Measurements from ENCODE around the gene MARK2.
A peak's percentile ranks its signal among the peaks of the same experiment; 100 is the strongest.
"Not testable (repeated sequence)": the region's sequence is repeated elsewhere in the genome, so short reads cannot be mapped to it uniquely, and the experiment has no call there.

Gene MARK2

DNA sequence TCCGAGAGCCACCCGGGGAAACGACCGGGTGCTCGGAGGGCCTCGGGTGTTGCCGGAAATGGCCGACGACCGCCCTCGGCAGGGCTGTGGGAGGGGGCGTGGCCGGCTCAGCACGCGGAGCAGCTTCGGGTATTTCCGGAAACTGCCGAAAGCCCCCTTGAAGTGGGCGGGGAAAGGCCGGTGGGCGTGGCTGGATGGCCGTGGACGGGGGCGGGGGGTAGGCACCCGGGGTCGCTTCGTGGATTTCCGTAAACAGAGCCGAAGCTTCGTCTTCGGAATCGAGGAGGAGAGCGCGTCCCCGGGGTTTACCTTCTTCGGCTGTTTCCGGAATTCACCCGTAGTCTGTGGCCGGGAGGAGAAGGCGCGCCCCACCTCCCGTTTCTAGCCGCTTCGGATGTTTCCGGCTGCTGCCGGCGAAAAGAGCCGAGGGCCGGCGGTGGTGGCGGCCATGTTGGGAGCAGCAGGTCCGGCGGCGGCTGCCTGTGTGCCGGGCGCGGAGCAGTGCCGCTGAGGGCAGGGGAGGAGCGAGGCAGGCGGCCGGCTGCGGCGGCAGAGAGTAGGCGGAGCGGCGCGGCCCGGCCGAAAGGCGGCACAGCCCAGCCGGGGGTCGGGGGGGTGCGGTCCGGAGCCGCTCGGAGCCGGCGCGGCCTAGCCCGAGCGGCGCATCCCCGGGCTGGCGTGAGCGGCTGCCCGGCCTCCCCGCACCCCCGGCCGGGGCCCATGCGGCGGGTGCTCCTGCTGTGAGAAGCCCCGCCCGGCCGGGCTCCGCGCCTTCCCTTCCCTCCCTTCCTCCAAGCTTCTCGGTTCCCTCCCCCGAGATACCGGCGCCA is at the start of gene MARK2:
Gene MARK2, plus strand, starts transcription at position 433 of the 830 bp plus-strand sequence. Its CDS starts 397 bp downstream, at position 830.
- peak; percentile 98 for DNase-seq

DNA sequence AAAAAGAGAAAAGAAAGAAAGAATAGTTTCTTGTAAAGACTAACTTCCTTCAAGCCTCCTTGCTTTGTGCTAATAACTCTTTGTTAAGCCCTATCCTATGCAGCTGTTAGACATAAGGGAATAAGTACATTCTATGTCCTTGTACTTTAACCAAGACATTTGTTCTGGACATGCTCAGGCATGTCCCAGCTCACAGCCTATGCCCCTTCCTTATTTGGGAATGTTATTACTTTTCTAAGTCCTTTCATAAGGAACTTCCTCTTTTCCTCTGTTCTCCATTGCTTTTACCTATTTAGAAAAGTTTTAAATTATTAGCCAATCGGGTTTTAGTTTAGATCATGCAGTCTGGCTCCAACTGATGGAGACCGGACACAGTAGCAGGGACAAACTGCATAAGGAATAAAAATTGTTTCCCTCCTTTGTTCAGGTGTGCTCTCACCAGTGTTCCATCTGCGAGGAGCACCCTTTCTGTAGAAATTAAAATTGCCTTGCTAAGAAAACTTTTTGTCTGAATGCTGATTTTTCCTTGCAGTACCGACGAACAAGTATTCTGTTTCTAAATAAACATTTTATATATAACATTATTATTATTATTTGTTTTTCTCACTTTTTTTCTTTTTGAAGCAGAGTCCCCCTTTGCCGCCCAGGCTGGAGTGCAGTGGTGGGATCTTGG is 47.3 kb upstream of the MARK2 start:
- DNase-seq = no peak

DNA sequence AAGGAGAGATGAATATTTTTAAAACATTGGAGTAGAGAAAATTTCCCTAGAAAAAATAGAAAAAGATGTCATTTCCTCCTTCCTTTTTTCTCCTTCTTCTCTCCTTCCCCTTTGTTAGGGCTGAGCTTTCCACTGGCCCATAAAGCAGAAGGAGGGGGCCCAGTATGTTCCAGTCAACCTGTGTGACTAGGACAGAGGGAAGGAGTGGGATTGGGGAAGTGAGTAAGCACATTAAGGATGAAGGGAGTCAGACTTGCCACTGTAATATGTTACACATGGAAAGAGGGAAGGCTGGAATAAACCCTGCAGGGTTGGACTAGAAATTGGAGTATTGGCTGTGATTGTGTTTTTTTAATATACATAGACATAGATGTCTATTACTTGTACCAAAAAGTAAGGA is 45.7 kb upstream of the MARK2 start:
- no peak for DNase-seq

DNA sequence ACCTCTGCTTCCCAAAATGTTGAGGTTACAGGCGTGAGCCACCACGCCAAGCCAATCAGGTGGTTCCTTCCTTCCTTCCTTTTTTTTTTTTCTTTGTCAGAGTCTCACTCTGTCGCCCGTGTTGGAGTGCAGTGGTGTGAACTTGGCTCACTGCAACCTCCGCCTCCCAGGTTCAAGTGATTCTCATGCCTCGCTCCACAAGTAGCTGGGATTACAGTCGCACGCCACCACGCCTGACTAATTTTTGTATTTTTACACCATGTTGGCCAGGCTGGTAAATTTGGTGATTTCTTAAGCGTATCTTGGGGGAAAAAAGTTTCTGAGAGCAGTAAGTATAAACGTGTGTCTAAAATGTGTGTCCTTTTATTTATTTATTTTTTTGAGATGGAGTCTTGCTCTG is 43.8 kb upstream of the MARK2 start:
- DNase-seq = no peak

DNA sequence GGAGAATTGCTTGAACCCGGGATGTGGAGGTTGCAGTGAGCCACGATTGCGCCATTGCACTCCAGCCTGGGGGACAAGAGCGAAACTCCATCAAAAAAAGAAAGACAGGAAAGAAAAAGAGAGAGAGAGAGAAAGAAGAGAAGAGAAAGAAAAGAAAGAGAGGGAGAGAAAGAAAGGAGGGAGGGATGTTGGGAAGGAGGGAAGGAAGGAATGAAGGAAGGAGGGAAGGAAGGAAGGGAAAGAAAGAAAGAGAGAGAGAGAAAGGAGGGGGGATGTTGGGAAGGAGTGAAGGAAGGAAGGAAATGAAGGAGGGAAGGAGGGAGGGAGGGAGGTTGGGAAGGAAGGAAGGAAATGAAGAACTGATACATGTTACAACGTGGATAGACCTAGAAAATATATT is 38.0 kb upstream of the MARK2 start:
- DNase-seq = no peak

DNA sequence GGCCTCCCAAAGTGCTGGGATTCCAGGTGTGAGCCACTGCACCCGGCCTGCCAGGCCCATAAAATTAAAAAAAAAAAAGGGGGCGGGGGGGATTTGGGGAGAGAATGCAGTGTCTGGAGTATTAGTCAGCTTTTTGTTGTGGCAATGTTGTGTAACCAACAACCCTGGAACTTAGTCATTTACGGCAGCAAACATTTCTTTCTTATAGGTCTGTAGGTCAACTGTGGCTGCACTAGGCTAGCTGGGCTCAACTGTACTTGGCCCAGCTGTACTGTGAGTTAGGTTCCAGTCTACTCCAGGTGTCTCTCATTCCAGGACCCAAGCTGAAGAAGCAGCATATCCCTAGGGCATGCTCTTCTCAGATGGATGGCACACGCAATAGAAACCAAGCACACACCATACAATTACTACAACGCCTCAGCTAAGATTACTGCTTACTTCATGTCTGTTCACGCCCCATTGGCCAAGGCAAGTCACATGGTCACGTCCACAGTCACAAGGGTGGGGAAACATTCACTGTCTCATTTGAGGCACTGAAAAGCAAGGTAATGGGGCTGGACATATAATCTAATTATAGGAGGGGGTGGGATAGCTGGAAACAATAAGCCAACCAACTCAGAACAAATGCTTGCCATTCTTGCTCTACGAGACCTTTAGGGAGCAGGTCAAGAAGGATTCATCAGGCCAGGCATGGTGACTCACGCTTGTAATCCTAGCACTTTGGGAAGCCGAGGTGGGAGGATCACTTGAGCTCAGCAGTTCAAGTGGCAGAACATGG is 36.1 kb upstream of the MARK2 start:
- no peak for DNase-seq

DNA sequence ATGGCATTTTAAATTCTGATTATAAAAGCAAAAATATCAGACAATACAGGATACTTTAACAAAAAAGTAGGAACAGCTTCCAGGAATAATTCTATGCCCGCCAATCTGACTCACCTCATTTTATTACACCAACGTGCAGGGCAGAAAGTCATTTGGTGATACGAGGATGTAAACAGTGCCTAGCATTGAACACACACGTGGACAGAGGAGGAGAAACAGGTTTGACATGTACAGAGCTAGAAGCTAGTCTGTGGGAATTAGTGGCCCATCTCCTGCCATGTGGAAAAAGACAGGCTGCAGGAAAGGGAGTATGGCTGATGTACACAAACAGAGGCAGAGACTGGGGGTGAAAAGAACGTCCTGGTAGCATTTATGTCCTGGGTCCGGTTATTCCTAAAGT is 34.7 kb upstream of the MARK2 start:
- DNase-seq = no peak

DNA sequence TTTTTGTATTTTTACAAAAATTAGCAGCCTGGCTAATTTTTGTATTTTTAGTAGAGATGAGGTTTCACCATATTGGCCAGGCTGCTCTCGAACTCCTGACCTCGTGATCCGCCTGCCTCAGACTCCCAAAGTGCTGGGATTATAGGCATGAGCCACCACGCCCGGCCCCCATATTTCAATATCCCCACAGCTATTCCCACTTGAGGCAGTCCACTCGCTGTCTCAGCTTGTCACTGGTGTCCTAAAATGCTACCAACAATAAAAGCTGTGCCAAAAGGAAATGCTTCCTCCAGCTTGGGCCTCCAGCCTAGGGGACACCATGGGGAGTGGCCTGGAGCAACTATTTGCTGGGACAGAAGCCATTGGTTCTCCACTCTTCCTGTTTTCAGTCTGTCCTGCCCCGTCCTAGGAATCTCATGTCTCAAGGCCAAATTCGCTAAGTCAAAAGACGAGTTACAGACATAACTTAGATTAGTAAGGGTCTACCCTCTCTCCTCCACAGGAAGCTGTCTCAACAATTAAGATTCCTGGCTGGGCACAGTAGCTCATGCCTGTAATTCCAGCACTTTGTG is 33.0 kb upstream of the MARK2 start:
- DNase-seq = no peak

DNA sequence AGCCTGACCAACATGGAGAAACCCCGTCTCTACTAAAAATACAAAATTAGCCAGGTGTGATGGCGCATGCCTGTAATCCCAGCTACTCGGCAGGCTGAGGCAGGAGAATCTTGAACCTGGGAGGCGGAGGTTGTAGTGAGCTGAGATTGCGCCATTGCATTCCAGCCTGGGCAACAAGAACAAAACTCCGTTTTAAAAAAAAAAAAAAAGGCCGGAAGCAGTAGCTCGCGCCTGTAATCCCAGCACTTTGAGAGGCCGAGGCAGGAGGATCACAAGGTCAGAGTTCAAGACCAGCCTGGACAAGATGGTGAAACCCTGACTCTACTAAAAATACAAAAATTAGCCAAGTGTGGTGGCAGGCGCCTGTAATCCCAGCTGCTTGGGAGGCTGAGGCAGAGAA is 28.5 kb upstream of the MARK2 start:
- DNase-seq = not testable (repeated sequence)

DNA sequence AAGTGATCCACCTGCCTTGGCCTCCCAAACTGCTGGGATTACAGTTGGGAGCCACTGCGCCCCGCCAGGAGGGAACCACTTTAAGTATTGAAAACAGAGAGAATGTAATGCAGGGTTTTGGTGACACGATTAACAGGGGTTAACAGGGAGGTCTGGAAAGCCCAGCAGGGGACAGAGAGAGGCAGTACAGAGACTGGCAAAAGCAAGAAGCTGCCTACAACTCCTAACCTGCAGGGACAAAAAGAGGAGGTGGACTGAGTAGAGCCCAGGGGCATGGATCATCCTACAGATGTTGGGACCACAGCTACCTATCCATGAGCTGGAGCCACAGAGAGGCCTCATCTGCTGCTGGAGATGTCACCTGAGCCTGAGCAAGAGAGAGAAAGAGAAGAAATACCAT is 27.4 kb upstream of the MARK2 start:
- no peak for DNase-seq

DNA sequence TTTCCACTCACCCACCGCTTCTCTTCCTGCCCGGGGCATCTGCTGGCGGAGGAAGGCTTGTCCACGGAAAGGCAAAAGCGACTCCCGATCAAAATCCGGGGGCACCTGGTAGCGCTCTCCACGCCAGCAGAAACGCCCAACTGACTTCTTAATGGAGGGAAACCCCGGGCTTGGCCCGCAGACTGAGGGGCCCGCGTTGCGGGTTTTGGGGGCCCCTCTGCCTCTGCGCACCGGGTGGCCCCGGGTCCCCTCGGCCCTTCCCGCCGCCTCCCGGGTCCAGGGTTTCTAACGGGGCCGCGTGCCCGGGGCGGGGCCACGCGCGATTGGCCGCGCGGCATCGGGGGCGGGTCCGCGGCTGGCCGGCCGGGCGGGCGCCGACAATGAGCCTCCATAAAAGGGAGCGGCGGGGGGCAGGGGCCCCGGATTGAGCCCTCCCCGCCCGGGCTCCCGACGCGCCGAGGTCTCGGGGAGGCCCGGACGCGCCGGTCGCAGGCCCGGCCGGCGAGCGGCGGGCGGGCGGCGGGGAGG is 25.8 kb upstream of the MARK2 start, which contains the start of gene SPINDOC:
Gene SPINDOC, plus strand, starts transcription at position 422 of the 528 bp plus-strand sequence. CDS start 231 bp downstream, outside the sequence.
- peak; percentile 73 for DNase-seq

DNA sequence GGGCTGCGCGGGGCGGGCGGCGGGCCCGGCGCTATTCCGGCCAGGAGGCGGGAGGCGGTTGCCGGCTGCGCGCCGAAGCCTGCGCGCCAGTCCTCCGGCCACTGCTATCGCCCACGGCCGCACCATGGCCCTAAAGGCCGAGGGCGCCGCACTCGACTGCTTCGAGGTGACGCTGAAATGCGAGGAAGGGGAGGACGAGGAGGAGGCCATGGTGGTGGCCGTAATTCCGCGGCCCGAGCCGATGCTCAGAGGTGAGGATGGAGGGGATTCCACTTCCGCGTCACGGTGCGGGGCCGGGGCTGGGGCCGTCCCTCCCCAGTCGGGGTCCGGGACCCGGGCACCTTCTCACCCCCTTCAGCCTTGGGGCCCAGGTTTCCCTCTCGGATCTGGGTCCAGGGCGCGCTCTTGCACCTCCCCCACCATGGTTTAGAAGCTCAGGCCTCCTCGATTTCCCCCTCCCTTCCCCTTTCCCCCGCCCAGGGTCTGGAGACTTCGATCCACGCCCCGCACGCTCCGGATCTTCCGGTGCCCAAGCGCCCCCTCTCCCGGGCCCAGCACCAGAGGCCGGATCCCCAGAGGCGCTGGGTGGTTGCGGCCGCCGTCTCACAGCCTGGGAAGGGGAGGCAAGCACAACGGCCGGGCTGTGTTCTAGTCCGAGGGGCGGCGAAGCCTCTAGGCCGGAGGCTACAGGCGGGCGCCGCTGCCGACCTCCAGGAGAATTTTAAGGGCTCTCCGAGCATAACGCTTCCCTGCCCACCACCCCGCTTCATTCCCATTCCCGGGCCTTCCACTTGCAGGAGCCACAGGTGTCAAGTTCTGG is 25.1 kb upstream of the MARK2 start:
- DNase-seq = peak; percentile 31

DNA sequence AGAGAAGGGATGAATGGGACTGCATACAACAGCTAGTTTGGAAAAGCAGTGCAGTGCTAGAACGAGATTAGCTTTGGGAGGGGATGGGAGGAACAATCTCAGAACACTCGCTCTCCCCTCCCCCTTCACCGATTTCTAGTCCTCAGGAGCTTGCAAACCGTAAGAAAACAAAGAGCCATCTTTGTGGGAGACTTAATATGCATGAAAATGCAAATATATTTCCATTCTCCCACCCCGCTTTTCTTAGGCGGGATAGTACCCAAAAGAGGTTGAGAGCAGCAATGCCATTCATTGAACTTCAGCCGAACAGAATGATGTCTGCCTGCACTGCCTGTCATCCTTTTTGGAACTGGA is 24.6 kb upstream of the MARK2 start:
- no peak for DNase-seq

DNA sequence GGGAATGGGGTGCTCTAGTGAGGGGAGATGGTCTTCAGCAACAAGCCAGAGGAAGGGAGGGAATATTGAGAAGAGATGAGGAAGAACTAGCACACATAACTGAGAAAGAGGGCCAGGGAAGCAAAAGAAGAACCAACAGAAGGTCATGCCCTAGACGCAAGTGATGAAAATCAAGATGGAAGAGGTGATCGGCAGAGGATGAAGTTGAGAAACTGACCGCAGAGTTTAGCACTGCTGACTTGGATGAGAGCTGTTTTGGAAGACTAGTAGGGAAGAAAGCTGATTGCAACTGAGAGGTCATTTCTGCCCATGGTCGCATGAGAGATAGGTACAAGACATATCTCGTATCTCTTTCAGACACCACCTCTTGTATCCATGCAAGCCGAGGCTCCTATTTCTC is 22.7 kb upstream of the MARK2 start:
- DNase-seq = no peak

DNA sequence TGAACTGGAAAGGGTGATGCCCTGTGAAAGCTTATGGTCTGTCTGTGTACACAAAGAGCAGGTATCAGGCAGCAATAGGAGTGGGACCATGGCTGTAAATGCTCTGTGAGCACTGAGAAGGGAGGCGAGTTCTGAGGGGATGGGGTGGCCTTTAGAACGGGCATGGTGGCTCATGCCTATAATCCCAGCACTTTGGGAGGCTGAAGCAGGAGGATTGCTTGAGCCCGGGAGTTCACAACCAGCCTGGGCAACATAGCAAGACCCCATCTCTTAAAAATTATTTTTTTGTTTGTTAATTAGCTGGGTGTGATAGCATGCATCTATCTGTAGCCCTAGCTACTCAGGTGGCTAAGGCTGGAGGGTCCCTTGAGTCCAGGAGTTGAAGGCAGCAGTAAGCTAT is 22.2 kb upstream of the MARK2 start:
- no peak for DNase-seq

DNA sequence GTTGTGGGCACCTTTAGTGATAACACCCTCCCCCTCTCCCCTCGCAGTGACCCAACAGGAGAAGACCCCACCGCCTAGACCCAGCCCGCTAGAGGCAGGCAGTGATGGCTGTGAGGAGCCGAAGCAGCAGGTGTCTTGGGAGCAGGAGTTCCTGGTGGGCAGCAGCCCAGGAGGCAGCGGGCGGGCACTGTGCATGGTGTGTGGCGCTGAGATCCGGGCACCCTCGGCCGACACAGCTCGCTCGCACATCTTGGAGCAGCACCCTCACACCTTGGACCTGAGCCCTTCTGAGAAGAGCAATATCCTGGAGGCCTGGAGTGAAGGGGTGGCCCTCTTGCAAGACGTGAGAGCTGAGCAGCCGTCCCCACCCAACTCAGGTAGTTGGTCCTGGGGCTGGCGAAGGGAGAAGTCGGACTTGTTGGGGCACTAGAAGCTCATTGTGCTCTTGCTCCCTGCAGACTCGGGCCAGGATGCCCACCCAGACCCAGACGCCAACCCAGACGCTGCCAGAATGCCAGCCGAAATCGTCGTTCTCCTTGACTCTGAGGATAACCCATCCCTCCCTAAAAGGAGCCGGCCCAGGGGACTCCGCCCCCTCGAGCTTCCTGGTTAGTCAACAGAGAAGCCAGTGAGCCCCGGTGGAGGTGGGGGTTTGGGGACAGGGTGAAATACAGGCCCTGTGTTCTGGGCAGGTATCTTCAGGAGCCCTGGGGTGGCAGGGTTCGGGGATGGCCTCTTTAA is 21.0 kb upstream of the MARK2 start:
- DNase-seq = no peak

DNA sequence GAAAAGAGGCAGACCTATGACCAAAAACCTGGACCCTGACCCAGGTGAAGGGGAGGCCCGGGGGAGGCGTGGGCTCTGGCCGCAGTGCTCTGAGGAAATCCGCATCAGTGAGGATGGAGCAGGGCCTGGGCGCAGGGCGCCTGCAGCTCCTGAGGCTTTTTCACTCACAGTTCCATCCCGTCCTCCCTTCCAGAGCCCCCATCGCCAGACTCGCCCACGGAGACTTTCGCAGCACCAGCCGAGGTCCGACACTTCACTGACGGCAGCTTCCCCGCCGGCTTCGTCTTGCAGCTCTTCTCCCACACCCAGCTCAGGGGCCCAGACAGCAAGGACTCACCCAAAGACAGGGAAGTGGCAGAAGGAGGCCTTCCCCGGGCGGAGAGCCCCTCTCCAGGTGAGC is 20.3 kb upstream of the MARK2 start:
- no peak for DNase-seq

DNA sequence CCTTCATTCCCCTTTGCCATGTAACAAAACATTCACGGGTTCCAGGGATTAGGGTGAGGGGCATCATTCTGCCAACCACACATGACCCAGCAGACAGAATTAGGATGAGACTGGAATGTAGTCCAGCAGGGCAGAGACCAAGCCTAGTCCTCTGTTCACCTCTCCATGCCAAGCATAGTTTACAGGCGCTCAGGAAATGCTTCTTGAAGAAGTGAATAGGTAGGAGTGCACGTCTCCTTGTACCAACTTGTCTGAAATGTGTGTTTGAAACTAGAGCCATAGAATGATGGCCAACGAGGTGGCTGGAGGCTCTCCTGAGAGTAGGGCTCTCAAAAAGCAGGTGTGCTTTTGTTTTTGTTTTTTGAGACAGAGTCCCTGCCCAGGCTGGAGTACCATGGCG is 17.5 kb upstream of the MARK2 start:
- no peak for DNase-seq

DNA sequence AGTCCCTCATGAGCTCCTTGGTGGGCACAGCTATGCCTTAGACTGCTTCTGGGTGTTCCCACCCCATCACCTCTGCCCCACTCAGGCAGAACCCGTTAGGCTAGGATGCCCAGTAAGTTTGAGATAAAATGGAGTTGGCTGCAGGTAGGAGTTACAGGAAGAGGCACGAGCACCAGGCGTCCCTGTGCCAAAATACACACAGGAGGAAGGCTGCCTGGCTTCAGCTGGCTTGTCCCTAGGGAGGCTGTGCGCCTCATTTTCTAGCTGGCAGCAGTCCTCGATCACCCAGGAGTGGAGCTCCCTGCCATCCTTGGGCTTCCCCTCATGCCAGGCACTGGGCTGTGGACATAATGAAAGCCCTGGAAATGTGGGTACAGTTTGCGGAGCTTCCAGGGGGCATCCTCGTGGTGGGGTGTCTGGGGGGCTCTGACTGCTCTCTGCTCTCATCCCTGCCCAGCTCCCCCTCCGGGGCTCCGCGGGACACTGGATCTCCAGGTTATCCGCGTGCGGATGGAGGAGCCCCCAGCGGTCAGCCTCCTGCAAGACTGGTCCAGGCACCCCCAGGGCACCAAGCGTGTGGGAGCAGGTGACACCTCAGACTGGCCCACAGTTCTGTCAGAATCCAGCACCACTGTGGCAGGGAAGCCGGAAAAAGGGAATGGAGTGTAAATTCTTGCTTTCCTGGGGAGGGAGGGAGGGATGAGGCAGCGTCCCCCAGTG is 12.3 kb upstream of the MARK2 start:
- DNase-seq = no peak

DNA sequence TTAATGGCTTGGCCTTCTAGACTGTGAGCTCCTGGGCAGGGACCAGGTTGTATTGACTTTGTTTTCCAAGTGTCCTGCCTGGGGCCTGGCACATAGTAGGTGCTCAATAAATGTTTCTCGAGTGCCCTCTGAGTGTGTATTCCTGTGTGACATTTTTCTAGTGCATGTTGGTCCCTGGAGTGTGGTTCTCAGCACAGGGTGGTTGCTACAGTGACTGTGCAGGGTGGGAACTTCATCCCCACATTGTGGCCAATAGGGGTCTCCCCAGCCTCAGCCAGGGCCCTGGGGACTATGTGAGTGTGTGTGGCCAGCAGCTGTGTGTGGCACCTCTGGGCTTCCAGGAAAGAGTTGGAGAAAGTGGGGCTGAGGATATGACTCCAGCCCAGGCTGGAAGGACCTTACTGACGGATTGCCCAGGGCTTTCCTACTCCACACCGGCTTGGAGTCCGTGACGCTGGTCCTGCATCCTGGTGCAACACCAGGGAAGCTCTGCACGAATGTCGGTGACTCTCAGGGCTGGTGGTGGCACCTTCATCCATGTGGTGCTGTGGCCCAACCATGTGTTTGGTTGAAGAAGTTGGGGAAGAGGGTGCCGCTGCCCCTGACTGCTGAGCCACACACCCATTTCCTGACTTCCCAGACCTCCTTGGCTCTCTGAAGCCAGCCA is 9.0 kb upstream of the MARK2 start:
- no peak for DNase-seq

All from NCI-H2171 (cell line).